GM23338 (cell line): ENCODE data around the gene RSRC2.

ENCODE experiments used
- CREB1 ChIP-seq: fragments of 250-450 bp; sonication (Bioruptor Pico); IDR thresholded peaks from 2 replicates; pipeline ENCODE4 v1.5.0; 2020; ENCODE audit warnings: low read depth, mild to moderate bottlenecking, moderate library complexity
- CTCF ChIP-seq, 2 experiments: fragments of 200-600 bp in 1 of 2; sonication (generic) in 1 of 2; conservative IDR thresholded peaks; 2 replicates each; pipeline versions ENCODE4 v1.5.1 to v1.6.1; 2016 to 2017; ENCODE audit warnings: antibody characterized with exemption in 2 of 2, low read depth in 2 of 2, mild to moderate bottlenecking in 2 of 2, moderate library complexity in 1 of 2
- EZH2 ChIP-seq: fragments of 200-600 bp; sonication (generic); IDR thresholded peaks from one replicate; pipeline ENCODE4 v1.8.0; 2017; ENCODE audit warnings: antibody characterized with exemption, mild to moderate bottlenecking, low read depth; ENCODE audit not compliant: unreplicated experiment
- EZH2phosphoT487 ChIP-seq: fragments of 200-600 bp; sonication (generic); IDR thresholded peaks from one replicate; pipeline ENCODE4 v1.8.1; 2018; ENCODE audit warnings: antibody characterized with exemption; ENCODE audit not compliant: unreplicated experiment
- JUNB ChIP-seq: IDR thresholded peaks from one replicate; pipeline ENCODE4 v1.6.1; 2016; ENCODE audit warnings: antibody characterized with exemption; ENCODE audit not compliant: unreplicated experiment
- NANOG ChIP-seq: IDR thresholded peaks from 2 replicates; pipeline ENCODE4 v1.6.1; 2016; ENCODE audit warnings: antibody characterized with exemption, borderline replicate concordance
- POLR2AphosphoS5 ChIP-seq: IDR thresholded peaks from 2 replicates; pipeline ENCODE4 v1.6.1; 2016; ENCODE audit warnings: antibody characterized with exemption, low read depth
- REST ChIP-seq: IDR thresholded peaks from one replicate; pipeline ENCODE4 v1.6.1; 2018; ENCODE audit warnings: antibody characterized with exemption; ENCODE audit not compliant: unreplicated experiment
- STAT1 ChIP-seq: IDR thresholded peaks from one replicate; pipeline ENCODE4 v1.6.1; 2016; ENCODE audit warnings: antibody characterized with exemption; ENCODE audit not compliant: unreplicated experiment
- ZNF114 ChIP-seq: fragments of 250-450 bp; sonication (Bioruptor Pico); IDR thresholded peaks from 2 replicates; pipeline ENCODE4 v1.5.0; 2020; ENCODE audit warnings: mild to moderate bottlenecking, moderate library complexity
- ZNF331 ChIP-seq: fragments of 250-450 bp; sonication (Bioruptor Pico); IDR thresholded peaks from 2 replicates; pipeline ENCODE4 v1.5.0; 2020; ENCODE audit warnings: low read depth, mild to moderate bottlenecking, moderate library complexity

GRCh38 chr12:122506393-122506938 lies 20.3 kb downstream of the RSRC2 start:
- TF ChIP-seq EZH2 = no peak
- TF ChIP-seq CTCF (conservative IDR thresholded peaks at IDR 0.05; ENCODE audit: low read depth in 2 of 2) = no peak
- no peak for TF ChIP-seq POLR2AphosphoS5
- TF ChIP-seq EZH2phosphoT487 = no peak
- no peak for TF ChIP-seq REST
- TF ChIP-seq ZNF114 (CRISPR knock-in tag) = no peak
- TF ChIP-seq CREB1 = no peak
- TF ChIP-seq NANOG = no peak
- no peak for TF ChIP-seq JUNB
- TF ChIP-seq ZNF331 = no peak
- TF ChIP-seq STAT1 = no peak
